ENCODE data around the gene FH. TPM values are rescaled to one million over a fixed set of nuclear protein-coding genes. Genes with fewer than 3 reads are reported as not detected.

Gene FH
- total RNA-seq, 1 experiment from 2014 or later, result 112 TPM

DNA sequence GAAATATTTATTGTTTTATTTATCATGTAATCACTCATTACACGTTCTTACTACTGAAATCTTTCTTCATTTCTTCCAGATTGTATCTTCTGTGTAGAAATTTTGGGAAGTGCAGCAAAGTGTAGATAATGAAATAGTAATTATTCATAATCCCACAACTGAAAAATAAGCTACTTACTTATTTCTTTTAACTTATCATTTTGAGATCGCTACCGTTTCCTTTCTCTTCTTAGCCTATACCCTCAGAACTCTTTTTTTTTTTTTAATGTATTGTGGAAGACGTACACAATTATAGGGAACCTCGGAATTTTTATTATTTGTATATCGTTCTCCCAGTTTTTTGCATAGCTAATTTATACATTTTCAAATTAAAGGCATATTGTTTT, 518 bp upstream of the FH start:
- H3K27ac Mint-ChIP-seq (ENCODE audit: unreplicated experiment), result no peak overlapping the region
- no peaks in the 10 kb centered on the region for H3K9me3 Mint-ChIP-seq (ENCODE audit: low read depth, unreplicated experiment)
- no peaks in the 10 kb centered on the region for H3K4me1 Mint-ChIP-seq (ENCODE audit: low read depth, unreplicated experiment)
- TF ChIP-seq, protein P1, sequence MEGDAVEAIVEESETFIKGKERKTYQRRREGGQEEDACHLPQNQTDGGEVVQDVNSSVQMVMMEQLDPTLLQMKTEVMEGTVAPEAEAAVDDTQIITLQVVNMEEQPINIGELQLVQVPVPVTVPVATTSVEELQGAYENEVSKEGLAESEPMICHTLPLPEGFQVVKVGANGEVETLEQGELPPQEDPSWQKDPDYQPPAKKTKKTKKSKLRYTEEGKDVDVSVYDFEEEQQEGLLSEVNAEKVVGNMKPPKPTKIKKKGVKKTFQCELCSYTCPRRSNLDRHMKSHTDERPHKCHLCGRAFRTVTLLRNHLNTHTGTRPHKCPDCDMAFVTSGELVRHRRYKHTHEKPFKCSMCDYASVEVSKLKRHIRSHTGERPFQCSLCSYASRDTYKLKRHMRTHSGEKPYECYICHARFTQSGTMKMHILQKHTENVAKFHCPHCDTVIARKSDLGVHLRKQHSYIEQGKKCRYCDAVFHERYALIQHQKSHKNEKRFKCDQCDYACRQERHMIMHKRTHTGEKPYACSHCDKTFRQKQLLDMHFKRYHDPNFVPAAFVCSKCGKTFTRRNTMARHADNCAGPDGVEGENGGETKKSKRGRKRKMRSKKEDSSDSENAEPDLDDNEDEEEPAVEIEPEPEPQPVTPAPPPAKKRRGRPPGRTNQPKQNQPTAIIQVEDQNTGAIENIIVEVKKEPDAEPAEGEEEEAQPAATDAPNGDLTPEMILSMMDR (IDR thresholded peaks at IDR 0.05; ENCODE audit: unreplicated experiment), result no peak
- CTCF ChIA-PET, result interaction anchor here (1.4 kb wide), 1 partner anchor 91 kb away, joined by 3 read pairs; no protein-coding TSS in a partner anchor
- H3K4me3 Mint-ChIP-seq (ENCODE audit: low read depth, unreplicated experiment), result no peak overlapping the region
- H3K36me3 Mint-ChIP-seq (ENCODE audit: insufficient read depth, unreplicated experiment), result peaks cover 4% of the 10 kb centered on the region
- BruUV-seq (replicated peaks), result no TSS peak
- H3K27me3 Mint-ChIP-seq (ENCODE audit: unreplicated experiment), result no peaks in the 10 kb centered on the region
- no peak for DNase-seq
- intact Hi-C loops (cut with micrococcal nuclease; ENCODE audit: unreplicated experiment), result no loop called here

DNA sequence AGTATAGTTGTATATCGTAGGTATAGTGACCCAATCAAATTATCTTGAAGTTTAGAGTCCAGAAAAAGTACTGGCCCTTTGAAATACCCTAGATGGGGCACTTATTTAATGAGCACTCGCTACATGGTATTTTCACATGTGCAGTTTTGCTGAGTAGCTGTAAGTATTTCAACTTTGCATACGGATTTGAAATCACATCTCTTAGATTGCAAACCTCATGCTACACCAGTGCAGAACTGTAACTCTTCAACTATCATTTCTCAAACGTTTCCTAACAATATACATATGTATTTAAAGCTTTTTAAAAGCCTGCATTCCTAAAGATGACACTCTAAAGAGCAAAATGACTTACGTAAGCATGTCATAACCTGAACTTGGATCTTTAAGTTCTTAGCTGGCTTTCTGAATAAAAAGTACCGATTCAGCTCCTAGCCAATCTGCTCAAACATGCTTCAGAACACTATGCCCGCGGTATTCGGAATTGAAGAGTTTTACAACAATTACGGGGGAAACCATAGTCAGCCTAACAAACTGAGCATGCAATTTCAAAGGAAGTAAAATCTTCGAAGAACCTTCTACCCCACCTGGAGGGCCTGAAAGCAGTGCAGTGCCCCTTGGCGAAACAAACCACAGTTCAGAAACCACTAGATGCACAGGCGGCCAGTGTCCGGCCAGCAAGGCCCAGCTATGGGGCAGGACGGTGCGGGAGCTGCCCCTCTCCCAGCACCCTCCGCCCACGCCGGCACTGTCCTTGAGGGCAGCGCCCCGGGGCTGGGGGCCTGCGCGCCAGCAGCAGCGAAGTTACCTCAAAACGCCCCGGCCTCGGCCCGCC, 863 bp downstream of the FH start:
- TSS peak; percentile 65 for BruUV-seq (replicated peaks)
- H3K36me3 Mint-ChIP-seq (ENCODE audit: insufficient read depth, unreplicated experiment), result peaks cover 4% of the 10 kb centered on the region
- H3K4me3 Mint-ChIP-seq (ENCODE audit: low read depth, unreplicated experiment), result no peak overlapping the region
- peak; percentile 36 for DNase-seq
- peak overlapping the region; percentile 48 for H3K27ac Mint-ChIP-seq (ENCODE audit: unreplicated experiment)
- H3K4me1 Mint-ChIP-seq (ENCODE audit: low read depth, unreplicated experiment), result no peaks in the 10 kb centered on the region
- no peaks in the 10 kb centered on the region for H3K27me3 Mint-ChIP-seq (ENCODE audit: unreplicated experiment)
- CTCF ChIA-PET, result interaction anchor here (0.8 to 1.9 kb wide), 2 partner anchors 10 to 109 kb away, joined by 3 to 4 read pairs; no protein-coding TSS in a partner anchor
- intact Hi-C loops (cut with micrococcal nuclease; ENCODE audit: unreplicated experiment), result no loop called here
- no peaks in the 10 kb centered on the region for H3K9me3 Mint-ChIP-seq (ENCODE audit: low read depth, unreplicated experiment)
- TF ChIP-seq, protein P1 (IDR thresholded peaks at IDR 0.05; ENCODE audit: unreplicated experiment), result no peak

DNA sequence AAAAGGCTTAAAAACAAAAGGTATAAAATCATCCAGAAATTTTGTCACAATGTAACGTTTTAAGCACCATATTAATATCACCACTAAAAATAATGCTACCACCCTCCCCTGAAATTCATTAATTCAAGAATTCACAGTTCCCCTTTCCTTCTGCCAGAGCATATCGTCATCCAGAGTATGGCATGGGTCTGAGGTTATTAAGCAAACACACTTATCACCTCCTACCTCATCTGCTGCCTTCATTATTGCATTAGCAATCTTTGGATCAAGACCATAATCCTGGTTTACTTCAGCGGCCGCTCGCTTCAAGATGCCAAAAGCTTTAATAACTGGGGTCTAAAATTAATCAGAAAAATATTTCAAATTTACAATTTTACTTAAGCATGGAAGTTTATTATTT, 6.2 kb downstream of the FH start:
- no peaks in the 10 kb centered on the region for H3K27me3 Mint-ChIP-seq (ENCODE audit: unreplicated experiment)
- DNase-seq, result no peak

GRCh38 chr1:241507189-241507863, 12.2 kb downstream of the FH start:
- H3K4me1 Mint-ChIP-seq (ENCODE audit: low read depth, unreplicated experiment), result no peaks in the 10 kb centered on the region
- no peaks in the 10 kb centered on the region for H3K27me3 Mint-ChIP-seq (ENCODE audit: unreplicated experiment)
- BruUV-seq (replicated peaks), result no TSS peak
- intact Hi-C loops (cut with micrococcal nuclease; ENCODE audit: unreplicated experiment), result no loop called here
- peaks cover 23% of the 10 kb centered on the region for H3K36me3 Mint-ChIP-seq (ENCODE audit: insufficient read depth, unreplicated experiment)
- no peak overlapping the region for H3K4me3 Mint-ChIP-seq (ENCODE audit: low read depth, unreplicated experiment)
- no peaks in the 10 kb centered on the region for H3K9me3 Mint-ChIP-seq (ENCODE audit: low read depth, unreplicated experiment)
- no peak for DNase-seq
- TF ChIP-seq, protein P1 (IDR thresholded peaks at IDR 0.05; ENCODE audit: unreplicated experiment), result no peak
- H3K27ac Mint-ChIP-seq (ENCODE audit: unreplicated experiment), result no peak overlapping the region
- CTCF ChIA-PET, result no interaction called here

More for the DNA sequence above, 6.2 kb downstream of the FH start:
- intact Hi-C loops (cut with micrococcal nuclease; ENCODE audit: unreplicated experiment), result no loop called here
- TF ChIP-seq, protein P1 (IDR thresholded peaks at IDR 0.05; ENCODE audit: unreplicated experiment), result no peak
- Mint-ChIP-seq H3K36me3 (ENCODE audit: insufficient read depth, unreplicated experiment) (peaks cover 12% of the 10 kb centered on the region), H3K9me3 (ENCODE audit: low read depth, unreplicated experiment) (no peaks in the 10 kb centered on the region), H3K4me1 (ENCODE audit: low read depth, unreplicated experiment) (no peaks in the 10 kb centered on the region), H3K4me3 (ENCODE audit: low read depth, unreplicated experiment) (no peak overlapping the region), H3K27ac (ENCODE audit: unreplicated experiment) (no peak overlapping the region)
- no TSS peak for BruUV-seq (replicated peaks)
- CTCF ChIA-PET, result interaction anchor here (0.6 kb wide), 1 partner anchor 107 kb away, joined by 4 read pairs; no protein-coding TSS in a partner anchor
